ENCODE measurements around the gene CCDC91. TPM values are rescaled to one million over a fixed set of nuclear protein-coding genes. Genes with fewer than 3 reads are reported as not detected.

The CCDC91 gene
- total RNA-seq, 4 donors from 2014 or later, result 24.3 to 65.2 (median 34.3) TPM

DNA sequence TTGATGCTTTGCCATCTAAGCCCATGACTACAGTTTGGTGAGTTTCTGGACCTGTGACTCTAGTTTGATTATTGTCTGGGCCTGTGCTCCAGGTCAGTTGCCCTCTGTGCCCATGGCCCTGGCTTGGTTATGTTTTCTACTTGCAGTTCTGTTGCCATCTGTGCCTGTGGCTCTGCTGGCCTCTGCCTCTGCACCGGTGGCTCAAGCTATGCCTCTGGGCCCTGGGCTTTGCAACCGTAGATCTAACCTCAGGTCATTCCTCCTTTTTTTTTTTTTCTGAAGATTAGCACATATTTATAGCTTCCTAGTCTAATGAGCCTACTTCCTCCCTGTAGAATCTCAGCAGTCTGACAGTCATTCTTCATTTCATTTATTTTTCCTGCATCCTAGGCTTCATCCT, 161.2 kb downstream of the CCDC91 start:
- TF ChIP-seq, protein P1, sequence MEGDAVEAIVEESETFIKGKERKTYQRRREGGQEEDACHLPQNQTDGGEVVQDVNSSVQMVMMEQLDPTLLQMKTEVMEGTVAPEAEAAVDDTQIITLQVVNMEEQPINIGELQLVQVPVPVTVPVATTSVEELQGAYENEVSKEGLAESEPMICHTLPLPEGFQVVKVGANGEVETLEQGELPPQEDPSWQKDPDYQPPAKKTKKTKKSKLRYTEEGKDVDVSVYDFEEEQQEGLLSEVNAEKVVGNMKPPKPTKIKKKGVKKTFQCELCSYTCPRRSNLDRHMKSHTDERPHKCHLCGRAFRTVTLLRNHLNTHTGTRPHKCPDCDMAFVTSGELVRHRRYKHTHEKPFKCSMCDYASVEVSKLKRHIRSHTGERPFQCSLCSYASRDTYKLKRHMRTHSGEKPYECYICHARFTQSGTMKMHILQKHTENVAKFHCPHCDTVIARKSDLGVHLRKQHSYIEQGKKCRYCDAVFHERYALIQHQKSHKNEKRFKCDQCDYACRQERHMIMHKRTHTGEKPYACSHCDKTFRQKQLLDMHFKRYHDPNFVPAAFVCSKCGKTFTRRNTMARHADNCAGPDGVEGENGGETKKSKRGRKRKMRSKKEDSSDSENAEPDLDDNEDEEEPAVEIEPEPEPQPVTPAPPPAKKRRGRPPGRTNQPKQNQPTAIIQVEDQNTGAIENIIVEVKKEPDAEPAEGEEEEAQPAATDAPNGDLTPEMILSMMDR (IDR thresholded peaks at IDR 0.05), result no peak
- no peak for TF ChIP-seq POLR2A (IDR thresholded peaks at IDR 0.05)
- Histone ChIP-seq H3K27me3 (no peaks in the 10 kb centered on the region), H3K4me1 (no peaks in the 10 kb centered on the region), H3K9me3 (no peaks in the 10 kb centered on the region), H3K36me3 (peaks cover 0 to 11% (median 0%) of the 10 kb centered on the region in 3 donors), H3K27ac (no peak overlapping the region), H3K4me3 (no peak overlapping the region)
- no peak for DNase-seq

DNA sequence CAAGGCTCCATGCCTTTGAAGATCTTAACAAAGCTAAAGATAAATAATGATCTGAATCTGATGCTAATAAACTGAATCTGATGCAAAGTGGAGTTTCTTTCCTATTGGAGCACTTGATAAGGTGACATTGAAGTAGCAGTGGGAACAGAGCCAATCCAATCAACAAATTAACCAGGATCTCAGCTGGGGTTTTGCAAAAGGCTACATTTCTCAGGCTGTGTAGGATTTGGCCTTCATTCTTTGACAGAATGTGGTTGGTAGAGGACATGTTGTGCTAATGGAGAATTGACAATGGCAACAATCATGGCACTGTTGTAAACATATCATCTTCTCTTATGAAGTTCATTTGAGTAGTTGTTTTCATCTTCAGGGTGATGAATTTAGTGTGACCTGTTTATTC, 164.9 kb downstream of the CCDC91 start:
- TF ChIP-seq POLR2A (IDR thresholded peaks at IDR 0.05), result no peak
- TF ChIP-seq, protein P1 (IDR thresholded peaks at IDR 0.05), result no peak
- H3K4me1 ChIP-seq, result no peaks in the 10 kb centered on the region
- no peaks in the 10 kb centered on the region for H3K27me3 ChIP-seq
- H3K4me3 ChIP-seq, result no peak overlapping the region
- H3K9me3 ChIP-seq, result no peaks in the 10 kb centered on the region
- no peak for DNase-seq
- H3K27ac ChIP-seq, result no peak overlapping the region
- peaks cover 0 to 11% (median 0%) of the 10 kb centered on the region in 3 donors for H3K36me3 ChIP-seq

DNA sequence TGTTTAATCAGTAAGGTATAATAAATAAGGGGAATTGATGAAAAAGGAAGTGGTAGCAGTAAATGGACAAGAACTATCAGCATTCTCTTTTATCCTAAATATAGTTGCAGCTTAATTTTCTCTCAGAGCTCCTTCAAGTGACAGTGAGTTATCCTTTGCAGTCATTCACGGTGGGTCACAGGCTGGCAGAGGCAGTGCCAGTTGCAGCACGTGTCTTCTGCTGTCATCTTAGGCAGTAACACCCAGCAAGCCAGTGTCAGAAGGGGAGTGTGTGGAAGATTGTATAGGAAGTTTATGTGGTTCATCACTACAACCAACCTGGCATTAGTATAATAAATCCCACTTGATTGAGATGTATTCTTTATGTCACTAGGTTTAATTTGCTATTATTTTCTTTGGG, 170.0 kb downstream of the CCDC91 start:
- H3K4me1 ChIP-seq, result no peaks in the 10 kb centered on the region
- no peak overlapping the region for H3K4me3 ChIP-seq
- peaks cover 0 to 4% (median 0%) of the 10 kb centered on the region in 3 donors for H3K36me3 ChIP-seq
- TF ChIP-seq, protein P1 (IDR thresholded peaks at IDR 0.05), result no peak
- TF ChIP-seq POLR2A (IDR thresholded peaks at IDR 0.05), result no peak
- DNase-seq, result no peak
- H3K9me3 ChIP-seq, result no peaks in the 10 kb centered on the region
- H3K27ac ChIP-seq, result no peak overlapping the region
- H3K27me3 ChIP-seq, result no peaks in the 10 kb centered on the region

DNA sequence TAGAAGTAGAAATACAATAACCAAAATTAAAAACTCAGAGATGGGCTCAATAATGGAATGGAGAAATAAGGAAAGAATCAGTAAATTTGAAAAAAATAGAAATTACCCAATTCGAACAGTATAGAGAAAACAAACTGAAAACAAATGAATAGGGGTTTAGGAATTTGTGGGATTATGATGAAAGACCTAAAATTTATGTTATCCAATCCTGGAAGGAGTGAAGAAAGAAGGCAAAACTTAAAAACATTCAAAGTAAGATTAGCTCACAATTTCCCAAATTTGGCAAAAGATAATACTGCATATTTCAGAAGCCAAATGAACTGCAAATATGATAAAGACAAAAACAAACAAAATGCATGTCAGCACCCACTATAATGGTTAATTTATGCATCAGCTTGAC, 177.1 kb downstream of the CCDC91 start:
- H3K4me1 ChIP-seq, result no peaks in the 10 kb centered on the region
- no peak overlapping the region for H3K27ac ChIP-seq
- peaks cover 0 to 34% (median 0%) of the 10 kb centered on the region in 3 donors for H3K36me3 ChIP-seq
- H3K9me3 ChIP-seq, result peaks cover 0 to 26% (median 0%) of the 10 kb centered on the region in 4 donors
- no peak overlapping the region for H3K4me3 ChIP-seq
- no peak for DNase-seq
- H3K27me3 ChIP-seq, result no peaks in the 10 kb centered on the region
- TF ChIP-seq, protein P1 (IDR thresholded peaks at IDR 0.05), result no peak
- TF ChIP-seq POLR2A (IDR thresholded peaks at IDR 0.05), result no peak

DNA sequence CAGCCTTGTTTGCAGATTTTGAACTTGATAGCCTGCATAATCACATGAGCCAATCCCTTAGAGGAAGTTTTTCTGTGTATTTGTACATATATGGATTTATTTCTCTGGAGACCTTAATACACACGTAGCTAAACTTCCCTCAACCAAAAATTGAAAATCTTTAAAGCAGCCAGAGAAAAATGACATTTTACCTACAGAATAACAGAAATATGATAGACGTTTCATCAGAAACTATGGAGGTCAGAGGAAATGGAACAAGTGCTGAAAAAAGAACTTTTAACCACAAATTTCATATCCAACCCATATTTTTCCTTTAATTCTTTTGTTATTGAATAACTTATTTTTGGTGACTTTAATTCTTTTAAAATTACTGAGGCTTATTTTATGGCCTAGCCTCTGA, 177.7 kb downstream of the CCDC91 start:
- H3K4me3 ChIP-seq, result no peak overlapping the region
- peaks cover 0 to 30% (median 0%) of the 10 kb centered on the region in 3 donors for H3K36me3 ChIP-seq
- H3K9me3 ChIP-seq, result peaks cover 0 to 26% (median 0%) of the 10 kb centered on the region in 4 donors
- no peak for DNase-seq
- H3K27me3 ChIP-seq, result no peaks in the 10 kb centered on the region
- H3K27ac ChIP-seq, result no peak overlapping the region
- TF ChIP-seq, protein P1 (IDR thresholded peaks at IDR 0.05), result no peak
- no peak for TF ChIP-seq POLR2A (IDR thresholded peaks at IDR 0.05)
- no peaks in the 10 kb centered on the region for H3K4me1 ChIP-seq

DNA sequence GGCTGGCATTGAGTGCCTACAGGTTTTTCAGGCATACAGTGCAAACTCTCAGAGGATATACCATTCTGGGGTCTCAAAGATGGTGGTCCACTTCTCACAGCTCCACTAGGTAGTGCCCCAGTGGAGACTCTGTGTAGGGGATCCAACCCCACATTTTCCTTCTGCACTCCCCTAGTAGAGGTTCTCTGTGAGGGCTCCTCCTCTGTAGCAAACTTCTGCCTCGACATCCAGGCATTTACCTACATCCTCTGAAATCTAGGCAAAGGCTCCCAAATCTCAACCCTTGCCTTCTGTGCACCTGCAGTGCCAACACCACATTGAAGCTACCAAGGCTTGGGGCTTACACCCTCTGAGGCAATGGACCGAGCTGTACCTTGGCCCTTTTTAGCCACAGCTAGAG, 179.2 kb downstream of the CCDC91 start:
- H3K27me3 ChIP-seq, result no peaks in the 10 kb centered on the region
- H3K4me1 ChIP-seq, result no peaks in the 10 kb centered on the region
- H3K27ac ChIP-seq, result no peak overlapping the region
- H3K4me3 ChIP-seq, result no peak overlapping the region
- TF ChIP-seq POLR2A (IDR thresholded peaks at IDR 0.05), result no peak
- TF ChIP-seq, protein P1 (IDR thresholded peaks at IDR 0.05), result no peak
- H3K9me3 ChIP-seq, result peaks cover 0 to 26% (median 0%) of the 10 kb centered on the region in 4 donors
- peaks cover 0 to 30% (median 0%) of the 10 kb centered on the region in 3 donors for H3K36me3 ChIP-seq
- DNase-seq, result no peak

All from Peyer's patch (tissue), 4 donors.